NCI-H2227 (cell line): ENCODE measurements around the gene TXNDC2.

Source experiments
- DNase-seq: peaks from one replicate; lab custom pipeline; 2025; ENCODE audit not compliant: unreplicated experiment; lab: John Stamatoyannopoulos, UW

The TXNDC2 gene

DNA sequence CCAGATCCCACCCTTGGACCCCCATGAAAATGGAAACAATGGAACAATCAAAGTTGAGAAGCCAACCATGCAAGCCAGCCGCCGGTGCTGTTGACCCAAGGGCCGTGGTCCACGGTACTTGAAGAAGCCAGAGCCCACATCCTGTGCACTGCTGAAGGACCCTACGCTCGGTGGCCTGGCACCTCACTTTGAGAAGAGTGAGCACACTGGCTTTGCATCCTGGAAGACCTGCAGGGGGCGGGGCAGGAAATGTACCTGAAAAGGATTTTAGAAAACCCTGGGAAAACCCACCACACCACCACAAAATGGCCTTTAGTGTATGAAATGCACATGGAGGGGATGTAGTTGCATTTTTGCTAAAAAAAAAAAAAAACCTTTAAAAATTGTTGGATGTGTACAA, 26.5 kb upstream of the TXNDC2 start:
- DNase-seq = no peak

DNA sequence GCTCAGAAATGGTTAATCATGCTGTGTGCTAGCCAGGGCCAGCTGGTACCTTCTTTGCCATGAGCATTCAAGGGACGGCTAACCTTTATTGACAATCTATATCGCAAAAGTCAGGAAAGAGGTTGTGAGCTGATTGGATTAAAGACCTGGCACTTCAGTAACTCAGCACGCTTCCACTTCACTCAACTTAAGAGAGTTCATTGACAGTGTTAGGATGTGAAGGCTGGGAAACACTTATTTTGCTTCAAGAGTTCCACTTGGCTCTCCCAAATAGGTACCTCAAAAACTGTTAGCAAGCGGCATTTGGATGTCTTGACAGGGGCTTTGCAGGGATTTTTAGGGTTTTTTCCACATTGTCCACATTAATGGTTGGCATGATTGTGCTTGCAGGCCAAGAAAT, 25.1 kb upstream of the TXNDC2 start:
- no peak for DNase-seq

DNA sequence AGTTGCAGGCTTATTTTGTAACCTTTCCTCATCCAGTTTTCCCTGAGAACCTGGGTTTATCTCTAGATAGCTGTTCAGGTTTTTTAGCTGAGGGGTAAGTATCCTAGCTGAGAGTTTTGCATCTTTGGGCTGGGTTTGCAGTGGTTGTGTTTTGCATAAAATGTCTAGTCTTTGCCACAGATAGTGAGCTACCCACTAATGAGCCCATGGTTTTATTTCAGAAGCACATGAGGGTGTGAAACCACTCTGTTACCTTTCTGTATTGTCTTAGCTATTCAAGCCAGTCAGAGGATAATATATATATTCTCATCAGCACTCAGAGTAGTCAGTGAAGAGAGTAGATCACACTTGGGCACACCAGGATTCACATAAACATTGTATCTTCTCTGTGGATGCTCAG, 24.6 kb upstream of the TXNDC2 start:
- DNase-seq = no peak

DNA sequence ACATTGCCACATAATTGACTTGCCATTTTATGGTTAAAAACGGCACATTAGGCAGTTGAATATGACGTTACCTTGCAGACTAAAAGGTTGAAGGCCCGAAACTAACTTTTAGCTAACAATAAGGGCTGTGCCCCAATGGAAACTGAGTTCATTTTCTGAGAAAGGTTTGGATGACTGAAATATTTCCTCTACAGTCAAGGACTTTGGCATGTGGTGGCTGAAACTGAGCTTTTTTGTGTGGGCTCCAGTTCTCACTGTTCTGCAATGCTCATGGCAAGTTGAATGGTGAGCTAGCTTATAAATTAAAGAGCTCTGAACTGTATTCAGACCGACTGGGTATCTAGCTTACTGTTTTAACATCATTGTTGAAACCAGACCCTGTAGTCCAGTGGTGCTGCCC, 23.8 kb upstream of the TXNDC2 start:
- DNase-seq = no peak

DNA sequence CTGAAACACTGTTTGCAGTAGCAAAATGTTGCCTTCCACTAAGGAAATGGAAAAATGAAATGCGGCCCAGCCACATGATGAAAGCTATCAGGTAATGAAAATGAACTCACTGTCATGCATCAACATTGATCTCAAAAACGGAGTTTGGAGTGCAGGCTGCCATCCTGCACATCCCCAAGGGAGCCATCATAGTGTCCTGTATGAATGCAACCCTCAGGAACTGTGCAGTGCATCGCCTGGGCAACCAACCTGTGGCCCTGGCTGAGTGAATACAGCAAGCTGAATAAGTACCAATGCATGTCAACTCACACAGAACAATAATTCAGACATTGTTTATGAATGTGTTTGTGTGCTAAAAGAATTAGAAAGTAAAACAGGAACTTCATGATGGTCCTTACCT, 23.1 kb upstream of the TXNDC2 start:
- DNase-seq = no peak

DNA sequence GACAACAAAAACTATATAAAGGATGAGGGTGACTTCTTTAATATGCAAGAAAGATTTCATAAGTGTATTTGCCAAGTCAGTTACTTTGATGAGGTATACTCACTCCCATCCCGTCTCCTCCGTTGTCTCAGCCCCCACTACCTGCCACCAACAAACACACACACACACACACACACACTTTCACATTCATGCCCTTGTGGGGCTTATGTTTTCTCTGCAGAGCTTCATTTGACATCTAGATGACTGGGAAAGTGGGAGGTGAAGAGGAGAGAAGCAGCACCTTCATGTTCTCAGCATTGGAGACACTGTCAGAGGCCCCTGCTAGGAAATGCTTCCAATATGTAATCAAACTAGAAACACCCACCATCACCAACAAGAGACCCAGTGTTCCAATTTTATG, 22.5 kb upstream of the TXNDC2 start:
- no peak for DNase-seq

DNA sequence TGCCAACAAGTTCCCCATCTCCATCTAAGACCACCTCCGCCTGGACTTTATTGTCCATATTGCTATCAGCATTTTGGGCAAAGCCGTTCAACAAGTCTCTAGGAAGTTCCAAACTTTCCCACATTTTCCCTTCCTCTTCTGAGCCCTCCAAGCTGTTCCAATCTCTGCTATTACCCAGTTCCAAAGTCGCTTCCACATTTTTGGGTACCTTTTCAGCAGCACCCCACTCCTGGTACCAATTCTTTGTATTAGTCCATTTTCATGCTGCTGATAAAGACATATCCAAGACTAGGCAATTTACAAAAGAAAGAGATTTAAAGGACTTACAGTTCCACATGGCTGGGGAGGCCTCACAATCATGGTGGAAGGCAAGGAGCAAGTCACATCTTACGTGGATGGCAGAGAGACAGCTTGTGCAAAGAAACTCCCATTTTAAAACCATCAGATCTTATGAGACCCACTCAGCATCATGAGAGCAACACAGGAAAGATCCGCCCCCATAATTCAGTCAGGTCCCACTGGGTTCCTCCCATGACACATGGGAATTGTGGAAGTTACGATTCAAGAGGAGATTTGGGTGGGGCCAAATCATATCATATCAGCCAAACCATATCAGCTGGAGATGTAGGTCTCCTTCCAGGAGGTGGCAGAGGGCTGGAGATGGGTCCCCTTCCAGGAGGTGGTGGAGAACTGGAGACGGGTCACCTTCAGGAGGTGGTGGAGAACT, 19.8 kb upstream of the TXNDC2 start:
- DNase-seq = no peak

DNA sequence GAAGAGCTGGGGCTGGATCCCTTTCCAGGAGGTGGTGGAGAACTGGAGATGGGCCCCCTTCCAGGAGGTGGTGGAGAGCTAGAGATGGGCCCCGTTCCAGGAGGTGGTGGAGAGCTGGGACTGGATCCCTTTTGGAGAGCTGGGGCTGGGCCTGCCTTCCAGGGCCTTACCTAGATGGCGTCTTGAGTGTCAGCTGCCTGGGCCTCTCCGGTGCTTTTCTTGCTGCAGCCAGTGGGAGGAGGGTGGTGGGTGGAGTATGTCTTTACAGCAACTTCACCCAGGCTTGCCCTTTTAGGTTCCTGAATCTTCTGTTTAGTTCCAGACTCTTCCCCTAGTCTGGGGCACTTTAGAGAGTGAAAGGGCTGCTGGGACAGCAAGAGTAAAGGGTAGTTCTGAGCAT, 19.1 kb upstream of the TXNDC2 start:
- no peak for DNase-seq

DNA sequence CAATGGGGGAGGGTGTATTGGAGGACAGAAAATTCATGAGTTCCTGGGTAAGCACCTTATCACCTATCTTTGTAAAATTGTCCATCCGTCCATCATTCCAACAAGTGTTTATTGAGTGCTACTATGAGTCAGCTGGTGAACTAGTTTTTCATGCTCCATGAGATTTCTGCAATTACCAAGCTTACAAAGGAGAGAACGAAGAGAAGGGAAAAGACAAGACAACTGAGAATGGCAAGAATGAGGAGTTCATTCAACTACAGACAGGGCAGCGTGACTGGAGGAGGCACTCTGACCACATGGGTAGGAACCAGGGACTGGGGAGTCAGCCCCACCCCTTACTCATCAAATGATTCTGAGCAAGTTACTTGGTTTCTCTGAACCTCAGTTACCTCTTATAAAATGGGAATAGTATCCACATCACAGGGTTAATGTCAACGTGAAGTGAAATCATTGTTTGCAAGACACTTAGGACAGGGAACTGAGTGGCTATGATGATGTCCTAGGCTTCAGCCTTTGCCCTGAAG, 18.6 kb upstream of the TXNDC2 start:
- no peak for DNase-seq

DNA sequence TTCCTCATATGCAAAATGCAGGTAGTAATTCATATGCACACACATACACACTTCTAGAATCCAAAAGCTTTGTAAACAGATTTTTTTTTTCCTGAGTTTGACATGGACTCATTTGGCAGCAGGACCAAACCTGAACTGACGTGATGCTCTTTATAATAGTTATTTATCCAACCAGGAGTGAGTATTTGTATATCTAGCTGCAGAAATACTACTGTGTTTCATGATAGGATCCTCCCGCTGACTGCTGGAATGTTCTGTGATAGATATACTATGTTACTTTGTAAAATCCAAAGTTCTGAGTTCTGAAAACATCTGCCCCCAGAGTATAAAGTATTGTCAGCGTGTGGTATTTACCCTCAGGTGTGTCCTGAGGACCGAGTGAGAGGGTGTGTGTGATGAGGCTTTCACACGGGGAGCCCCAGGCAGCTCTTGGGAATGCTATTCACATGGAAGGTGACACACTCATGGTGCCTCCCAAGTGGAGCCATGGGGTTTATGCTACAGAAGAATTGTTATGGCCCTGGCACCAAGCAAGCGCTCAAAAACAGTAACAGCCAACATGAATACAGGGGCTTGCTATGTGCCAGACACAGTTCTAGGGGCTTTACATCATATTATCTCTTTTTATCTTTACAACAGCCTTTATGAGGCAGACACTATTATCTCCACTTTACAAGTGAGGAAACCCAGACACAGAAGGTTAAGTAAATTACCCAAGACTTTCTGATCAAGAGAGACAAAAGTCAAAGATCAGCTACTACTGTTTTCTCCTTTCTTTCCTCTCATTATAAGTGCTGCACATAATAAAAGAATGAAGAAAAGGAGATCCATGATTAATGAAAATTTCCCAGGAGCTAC, 16.7 kb upstream of the TXNDC2 start:
- no peak for DNase-seq

DNA sequence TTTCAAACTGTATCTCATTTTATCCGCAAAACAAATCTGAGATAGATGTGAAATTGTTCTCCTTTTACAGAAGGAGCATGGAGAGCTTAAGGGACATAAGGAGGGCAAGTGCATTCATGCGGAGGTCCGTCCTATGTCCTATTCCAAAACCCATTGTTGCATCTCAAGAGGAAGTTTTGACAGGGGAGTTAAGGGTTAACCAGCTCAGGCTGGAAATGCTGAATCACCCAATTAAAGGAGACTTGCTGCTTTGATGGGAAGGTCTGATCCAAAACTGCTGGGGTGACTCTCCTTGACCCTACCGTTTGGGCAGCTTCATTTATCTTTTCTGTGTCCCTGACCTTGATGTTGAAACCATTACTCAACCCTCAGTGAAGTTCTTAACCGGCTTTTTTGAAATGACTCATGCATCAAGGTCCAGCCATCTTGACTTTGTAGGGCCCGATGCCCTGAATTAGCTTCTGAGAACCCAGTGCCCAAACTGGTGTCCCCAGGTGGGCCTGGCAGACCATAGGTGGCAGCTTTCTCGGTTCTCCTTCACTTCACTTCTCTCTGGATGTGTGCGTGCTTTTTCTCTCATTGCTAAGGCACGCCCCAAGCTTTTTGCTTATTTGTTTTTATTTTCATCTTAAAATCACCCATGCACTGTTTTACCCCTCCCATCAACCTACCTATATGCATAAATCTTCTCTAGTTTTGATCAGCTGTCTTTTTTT, 15.9 kb upstream of the TXNDC2 start:
- DNase-seq = peak; percentile 48

DNA sequence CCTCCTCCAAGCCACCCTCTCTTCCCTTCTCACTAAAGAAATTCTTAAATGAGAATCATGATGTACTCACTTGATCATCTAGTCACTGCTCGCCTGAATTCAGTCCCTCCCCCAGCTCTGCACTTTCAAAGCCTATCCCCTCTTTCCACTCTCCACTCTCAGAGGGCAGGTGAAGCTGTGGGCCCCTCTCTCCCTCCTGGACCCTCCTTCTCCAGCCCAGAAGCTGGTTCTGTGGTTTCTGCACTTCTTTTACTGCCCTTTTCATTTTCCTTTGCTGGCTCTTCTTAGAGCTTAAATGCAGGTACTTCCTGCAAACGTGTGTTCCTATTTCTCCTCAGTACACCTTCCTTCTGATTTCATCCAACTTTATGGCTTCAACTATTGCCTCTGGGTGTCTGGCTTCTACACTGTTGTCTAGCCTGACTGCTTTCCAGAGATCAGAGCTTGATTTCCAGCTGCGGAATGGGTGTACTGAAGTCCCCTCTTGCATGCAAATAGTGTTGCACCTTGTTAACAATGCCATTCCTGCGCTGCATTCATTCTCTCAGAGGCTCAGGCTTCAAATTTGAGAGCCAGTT, 15.3 kb upstream of the TXNDC2 start:
- no peak for DNase-seq

DNA sequence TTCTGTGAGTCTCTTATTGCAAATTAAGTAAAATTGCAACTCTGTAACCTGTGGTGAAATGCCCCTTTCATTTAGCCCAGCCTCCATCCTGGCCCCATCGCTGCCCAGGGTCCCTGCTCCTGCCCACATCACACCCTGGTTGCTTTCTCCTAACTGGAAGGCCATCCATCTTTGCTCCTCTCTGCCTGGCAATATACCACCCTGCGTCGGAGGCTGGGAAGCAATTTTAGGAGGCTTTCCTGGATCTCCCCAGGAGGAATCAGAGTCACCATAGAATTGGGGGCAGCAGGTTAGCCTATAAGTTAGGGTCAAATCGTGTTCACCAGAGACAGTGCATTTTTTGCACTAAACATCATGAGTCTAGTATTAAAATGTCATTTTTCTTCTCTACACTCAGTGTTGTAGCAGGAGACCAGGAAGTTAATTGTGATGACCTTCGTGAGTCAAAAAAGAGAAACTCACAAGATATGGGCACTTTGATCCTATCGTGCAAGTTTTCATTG, 14.5 kb upstream of the TXNDC2 start:
- no peak for DNase-seq

DNA sequence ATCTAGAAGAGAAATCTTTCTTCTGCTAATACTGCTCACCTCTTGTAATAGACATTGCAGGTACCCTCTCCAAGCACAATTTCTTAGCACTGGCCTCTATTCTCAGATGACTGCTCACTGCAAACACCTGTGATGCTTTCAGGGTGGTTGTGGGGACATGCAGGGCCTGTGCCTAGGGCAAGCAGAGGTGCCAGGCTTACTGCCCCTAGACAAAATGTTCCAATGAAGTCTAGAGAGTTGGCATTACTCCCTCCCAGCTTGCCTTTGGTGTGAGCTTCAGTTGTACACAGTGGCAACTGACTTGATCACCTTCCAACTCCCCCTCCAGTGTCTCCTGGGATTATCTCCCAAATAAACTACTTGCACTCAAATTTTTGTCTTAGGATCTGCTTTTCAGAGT, 12.9 kb upstream of the TXNDC2 start:
- DNase-seq = no peak

DNA sequence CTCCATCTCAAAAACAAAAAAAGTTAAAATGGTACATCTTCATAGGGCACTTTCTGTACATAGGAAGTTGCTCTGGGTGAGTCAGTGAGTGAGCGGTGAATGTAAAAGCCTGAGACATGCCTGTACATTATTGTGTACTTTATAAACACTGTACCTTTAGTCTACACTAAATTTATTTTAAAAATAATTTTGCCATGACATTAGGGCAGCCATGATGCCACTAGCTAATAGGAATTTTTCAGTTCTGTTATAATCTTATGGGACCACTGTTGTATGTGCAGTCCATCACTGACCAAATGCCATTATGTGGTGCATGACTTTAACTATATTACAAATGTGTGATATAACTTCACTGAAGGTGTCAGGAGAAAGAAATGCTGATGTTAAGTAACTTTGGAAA, 11.0 kb upstream of the TXNDC2 start:
- no peak for DNase-seq

DNA sequence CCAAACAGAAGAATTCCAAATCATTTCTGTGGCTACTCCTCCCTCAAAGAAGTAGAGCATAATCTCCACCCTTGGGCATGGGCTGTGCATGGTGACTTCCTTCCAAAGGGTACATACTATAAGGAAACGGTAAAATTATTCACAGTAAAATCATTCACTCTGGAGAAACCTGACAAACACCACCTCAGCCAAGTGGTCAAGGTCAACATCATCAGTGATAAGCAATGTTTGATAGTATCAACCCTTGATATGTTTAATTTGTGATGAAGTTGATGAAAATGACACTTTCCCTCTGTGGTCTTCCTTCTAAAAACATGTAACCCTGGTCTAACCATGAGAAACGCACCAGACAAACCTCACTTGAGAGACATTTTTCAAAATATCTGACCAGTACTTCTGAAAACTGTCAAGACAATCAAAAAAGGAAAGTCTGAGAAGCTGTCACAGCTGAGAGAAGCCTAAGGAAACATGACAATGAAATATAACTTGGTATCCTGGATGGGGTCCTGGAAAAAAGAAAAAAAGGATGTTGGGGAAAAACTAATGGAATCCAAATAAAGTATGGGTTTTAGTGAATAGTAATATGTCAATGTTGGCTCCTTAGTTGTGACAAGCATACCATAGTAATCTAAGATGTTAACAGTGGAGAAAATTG, 9.4 kb upstream of the TXNDC2 start:
- no peak for DNase-seq

DNA sequence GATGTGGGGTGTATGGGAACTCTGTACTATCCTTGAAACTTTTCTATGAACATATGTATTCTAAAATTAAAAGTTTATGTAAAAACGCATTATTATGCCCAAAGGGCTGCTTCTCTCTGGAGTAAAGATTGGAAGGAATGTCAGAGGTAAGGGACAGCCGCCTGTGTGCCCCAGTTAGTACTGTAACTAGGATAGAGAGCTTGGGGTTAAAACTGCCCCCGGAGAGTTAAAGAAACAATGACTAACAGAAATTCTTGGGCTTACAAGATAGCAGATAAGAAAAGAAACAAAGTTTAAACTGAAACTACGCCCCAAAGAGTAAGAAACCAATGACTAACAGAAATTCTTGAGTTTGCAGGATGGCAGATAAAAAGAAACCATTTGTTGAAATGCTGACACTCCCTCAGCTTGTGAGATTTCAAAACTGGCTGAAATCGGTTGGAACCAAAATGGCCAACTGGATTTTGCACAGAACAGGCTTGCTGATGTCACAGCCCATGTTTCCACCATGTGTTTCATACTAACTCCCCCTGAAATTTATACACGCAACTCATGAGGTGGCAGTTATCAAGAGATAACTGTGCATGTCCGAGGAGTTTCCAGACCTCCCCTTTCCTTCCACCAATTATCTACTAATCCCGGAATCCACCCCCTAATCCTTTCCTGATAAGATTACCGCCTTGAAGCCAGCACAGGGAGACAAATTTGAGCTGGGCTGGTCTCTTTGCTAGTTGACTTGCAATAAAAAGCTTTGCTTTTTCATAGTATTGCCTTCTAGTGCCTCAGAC, 8.7 kb upstream of the TXNDC2 start:
- peak; percentile 22 for DNase-seq

DNA sequence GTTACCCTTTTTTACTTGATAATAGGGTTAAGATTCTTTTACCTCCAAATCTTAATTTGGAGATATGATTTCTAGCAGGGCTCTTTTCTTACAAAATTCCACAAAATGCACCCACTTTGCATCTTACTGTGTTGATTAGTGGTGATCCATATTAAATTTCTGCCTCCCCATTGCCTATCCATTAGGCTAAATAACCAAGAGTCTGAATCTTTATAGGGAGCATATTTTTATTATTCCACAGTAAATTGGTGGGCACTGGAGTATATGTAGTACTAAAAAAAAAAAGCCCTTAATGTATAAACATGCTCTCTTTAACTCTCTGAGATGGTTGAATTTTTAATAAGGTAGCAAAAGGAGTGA, 8.1 kb upstream of the TXNDC2 start:
- DNase-seq = no peak

DNA sequence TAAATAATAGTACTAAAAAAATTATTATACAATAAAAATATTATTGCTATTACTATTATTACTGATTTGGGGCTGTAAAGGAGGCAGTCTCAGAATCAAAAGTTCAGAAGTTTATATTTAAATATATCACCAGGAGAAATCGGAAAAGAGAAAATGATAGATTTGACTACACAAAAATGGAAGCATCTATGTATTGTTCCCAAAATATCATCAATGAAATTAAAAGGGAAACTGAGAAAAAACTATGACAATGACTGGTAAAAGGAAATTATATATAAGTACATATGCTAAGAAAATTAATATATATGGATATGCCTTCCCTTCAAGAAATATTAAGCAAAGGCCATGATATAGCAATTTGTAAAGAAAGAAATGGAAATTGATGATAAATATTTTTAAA, 7.7 kb upstream of the TXNDC2 start:
- DNase-seq = no peak

DNA sequence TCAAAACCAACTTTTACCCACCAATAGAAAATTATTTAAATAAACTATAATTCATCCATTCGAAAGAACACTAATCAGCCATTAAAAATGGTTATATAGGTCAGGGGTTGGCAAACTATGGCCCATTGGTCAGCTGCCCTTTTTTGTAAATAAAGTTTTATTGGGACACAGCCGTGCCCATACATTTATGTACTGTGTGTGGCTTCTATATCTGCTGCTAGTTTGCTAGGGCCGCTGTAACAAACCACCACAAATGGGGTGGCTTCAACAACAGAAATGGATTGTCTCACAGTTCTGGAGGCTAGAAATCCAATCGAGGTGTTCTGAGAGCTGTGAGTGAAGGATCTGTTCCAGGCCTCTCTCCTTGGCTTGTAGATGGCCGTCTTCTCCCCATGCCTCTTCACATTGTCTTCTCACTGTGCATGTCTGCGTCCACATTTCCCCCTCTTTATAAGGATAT, 7.0 kb upstream of the TXNDC2 start:
- DNase-seq = no peak
